PC-3 (cell line): ENCODE data around the gene TIAM1. TPM values are rescaled to one million over a fixed set of nuclear protein-coding genes. Genes with fewer than 3 reads are reported as not detected.

Experiments
- ATAC-seq: fragments of 200-7000 bp; cut with Tn5 transposase; 2 replicates; pipeline ENCODE4 v1.9.1; 2020; ENCODE audit warnings: mild to moderate bottlenecking, moderate library complexity
- BruUV-seq: library from RNA; stranded (reverse); fragments of 400-500 nt; replicated peaks from 2 replicates; lab custom pipeline; 2021; lab: Mats Ljungman, UMichigan
- CTCF ChIA-PET: fragments of 300-600 bp; sonication (Branson Sonifier 250); formaldehyde crosslinking; loops from one replicate; lab custom pipeline; 2022; ENCODE audit warnings: antibody characterized with exemption; lab: Charles Lee
- POLR2A ChIA-PET: fragments of 300-600 bp; sonication (Branson Sonifier 250); formaldehyde crosslinking; loops from one replicate; lab custom pipeline; 2022; ENCODE audit warnings: antibody characterized with exemption; ENCODE audit not compliant: unreplicated experiment; lab: Charles Lee
- DNase-seq: peaks from one replicate; pipeline ENCODE4 v3.0.0-alpha.2; 2015
- H2AFZ ChIP-seq: fragments of 300-600 bp; sonication (generic); 2 replicates; pipeline ENCODE4 v1.6.0; 2016; ENCODE audit warnings: antibody characterized with exemption, low read length
- H3F3A ChIP-seq: fragments of 300-600 bp; sonication (generic); one replicate; pipeline ENCODE4 v1.6.0; 2017; ENCODE audit warnings: antibody characterized with exemption, low read length, control low read depth, mild to moderate bottlenecking; ENCODE audit not compliant: unreplicated experiment
- H3K27ac ChIP-seq: fragments of 300-600 bp; sonication (generic); 2 replicates; pipeline ENCODE4 v1.5.1; 2016; ENCODE audit warnings: mild to moderate bottlenecking, low read length
- H3K27me3 ChIP-seq: fragments of 300-600 bp; sonication (generic); 2 replicates; pipeline ENCODE4 v1.6.1; 2016; ENCODE audit warnings: low read length, mixed read lengths
- H3K36me3 ChIP-seq: fragments of 300-600 bp; sonication (generic); 2 replicates; pipeline ENCODE4 v1.6.1; 2016; ENCODE audit warnings: low read depth, mixed run types, low read length, mixed read lengths
- H3K4me1 ChIP-seq: fragments of 300-600 bp; sonication (generic); 2 replicates; pipeline ENCODE4 v1.5.1; 2016; ENCODE audit warnings: low read length; ENCODE audit not compliant: insufficient read depth
- H3K4me2 ChIP-seq: fragments of 300-600 bp; sonication (generic); 2 replicates; pipeline ENCODE4 v1.6.0; 2016; ENCODE audit warnings: low read length
- H3K4me3 ChIP-seq: fragments of 300-600 bp; sonication (generic); 2 replicates; pipeline ENCODE4 v1.5.1; 2016; ENCODE audit warnings: mild to moderate bottlenecking, low read length, mixed read lengths
- H3K79me2 ChIP-seq: fragments of 300-600 bp; sonication (generic); 2 replicates; pipeline ENCODE4 v1.6.1; 2017; ENCODE audit warnings: low read length, mixed read lengths
- H3K9ac ChIP-seq: fragments of 300-600 bp; sonication (generic); 2 replicates; pipeline ENCODE4 v1.6.0; 2016; ENCODE audit warnings: mild to moderate bottlenecking, low read length
- H3K9me2 ChIP-seq: fragments of 300-600 bp; sonication (generic); replicated peaks from 2 replicates; pipeline ENCODE4 v1.6.1; 2016; ENCODE audit warnings: mixed run types, low read length, mixed read lengths
- H3K9me3 ChIP-seq: fragments of 300-600 bp; sonication (generic); 2 replicates; pipeline ENCODE4 v1.6.1; 2016; ENCODE audit warnings: low read length, mixed read lengths
- H4K20me1 ChIP-seq: fragments of 300-600 bp; sonication (generic); 2 replicates; pipeline ENCODE4 v1.6.1; 2016; ENCODE audit warnings: low read length, mixed read lengths
- CTCF ChIP-seq: fragments of 300-600 bp; sonication (generic); conservative IDR thresholded peaks from 2 replicates; pipeline ENCODE4 v1.5.1; 2017; ENCODE audit warnings: antibody characterized with exemption, low read depth, mild to moderate bottlenecking, low read length
- EZH2 ChIP-seq: fragments of 300-600 bp; sonication (generic); IDR thresholded peaks from one replicate; pipeline ENCODE4 v1.6.1; 2017; ENCODE audit warnings: antibody characterized with exemption, mild to moderate bottlenecking, low read length; ENCODE audit not compliant: unreplicated experiment
- EZH2phosphoT487 ChIP-seq: fragments of 300-600 bp; sonication (generic); IDR thresholded peaks from 2 replicates; pipeline ENCODE4 v1.6.1; 2018; ENCODE audit warnings: mild to moderate bottlenecking, antibody characterized with exemption, low read length, borderline replicate concordance
- intact Hi-C: fragments of 100-400 bp; cut with micrococcal nuclease; formaldehyde crosslinking; loops from 2 replicates; pipeline ENCODE4 v1.9.0; 2023
- total RNA-seq: library from RNA; depleted of rRNA; stranded (reverse); fragments of >200 nt; gene quantifications from 2 replicates; pipeline ENCODE4 v1.2.3, GENCODE V29; 2014

Gene TIAM1
- total RNA-seq, 1 experiment from 2014 or later, result 19.1 TPM

- no peaks in the 10 kb centered on the region for H3K4me1 ChIP-seq
- no peaks in the 10 kb centered on the region for H3K79me2 ChIP-seq
- no peak overlapping the region for H3K4me2 ChIP-seq
- no peaks in the 10 kb centered on the region for H3K27me3 ChIP-seq
- ChIA-PET CTCF (no interaction called here), POLR2A (no interaction called here)
- H3K27ac ChIP-seq, result no peak overlapping the region
- no peak for TF ChIP-seq EZH2phosphoT487
- no peak for TF ChIP-seq EZH2
- no peak for TF ChIP-seq CTCF
- no peak overlapping the region for H3K4me3 ChIP-seq
- ATAC-seq (no peak), DNase-seq (no peak)
- no peak overlapping the region for H2AFZ ChIP-seq
- no peaks in the 10 kb centered on the region for H4K20me1 ChIP-seq
- intact Hi-C loops, result no loop called here
- no peaks in the 10 kb centered on the region for H3K36me3 ChIP-seq
- H3F3A ChIP-seq, result no peaks in the 10 kb centered on the region
- no peaks in the 10 kb centered on the region for H3K9me3 ChIP-seq
- no TSS peak for BruUV-seq
- no peak overlapping the region for H3K9ac ChIP-seq
- no peaks in the 10 kb centered on the region for H3K9me2 ChIP-seq
Measured at GRCh38 chr21:31386006-31386405, 41.9 kb upstream of the TIAM1 start.

- intact Hi-C loops, result no loop called here
Measured at GRCh38 chr21:31383770-31384169, 39.7 kb upstream of the TIAM1 start.

More at GRCh38 chr21:31383770-31384169, 39.7 kb upstream of the TIAM1 start:
- Histone ChIP-seq H3K9me2 (no peaks in the 10 kb centered on the region), H3K4me1 (no peaks in the 10 kb centered on the region), H3K27ac (no peak overlapping the region), H3K9ac (no peak overlapping the region), H4K20me1 (no peaks in the 10 kb centered on the region), H3K4me3 (no peak overlapping the region), H3K79me2 (no peaks in the 10 kb centered on the region), H3K9me3 (no peaks in the 10 kb centered on the region), H3K36me3 (no peaks in the 10 kb centered on the region), H2AFZ (no peak overlapping the region), H3F3A (no peaks in the 10 kb centered on the region), H3K4me2 (no peak overlapping the region), H3K27me3 (no peaks in the 10 kb centered on the region)
- POLR2A ChIA-PET, result no interaction called here
- no peak for ATAC-seq
- no peak for DNase-seq
- BruUV-seq, result no TSS peak
- CTCF ChIA-PET, result no interaction called here
- TF ChIP-seq EZH2 (no peak), CTCF (no peak), EZH2phosphoT487 (no peak)
